Ovary (tissue), 9 donors: Measurements from ENCODE around the gene CDK5RAP3. TPM values are rescaled to one million over a fixed set of nuclear protein-coding genes. Genes with fewer than 3 reads are reported as not detected.

Source experiments
- DNase-seq, 5 donors: peaks; one replicate each; pipeline ENCODE4 v3.0.0-alpha.2; 2019 to 2020
- H3K27ac ChIP-seq, 2 donors: fragments of 200-600 bp; one replicate each; pipeline versions ENCODE4 v1.5.1 to v1.8.0; 2019 to 2022
- H3K27me3 ChIP-seq: fragments of 200-600 bp; one replicate; pipeline ENCODE4 v1.8.0; 2022
- H3K36me3 ChIP-seq: fragments of 200-600 bp; sonication (generic); one replicate; pipeline ENCODE4 v1.5.1; 2019
- H3K4me1 ChIP-seq: one replicate; pipeline ENCODE4 v1.8.1; 2013; ENCODE audit warnings: mild to moderate bottlenecking, moderate library complexity; ENCODE audit not compliant: insufficient read depth
- H3K4me3 ChIP-seq: fragments of 200-600 bp; sonication (generic); one replicate; pipeline ENCODE4 v1.5.1; 2017
- H3K9me3 ChIP-seq, 2 donors: fragments of 200-600 bp in 1 of 2; sonication (generic) in 1 of 2; one replicate each; pipeline versions ENCODE4 v1.5.1 to v1.8.1; 2013 to 2019; ENCODE audit warnings: mild to moderate bottlenecking in 1 of 2, moderate library complexity in 1 of 2
- CTCF ChIP-seq, 3 donors: fragments of 450-650 bp in 2 of 3; fragments of 200-600 bp in 1 of 3; IDR thresholded peaks; one replicate each; pipeline versions ENCODE4 v1.5.1 to v1.8.0; 2016 to 2022; ENCODE audit warnings: antibody characterized with exemption in 3 of 3, mild to moderate bottlenecking in 1 of 3
- EP300 ChIP-seq: sonication (generic); formaldehyde crosslinking; IDR thresholded peaks from one replicate; pipeline ENCODE4 v1.6.1; 2017; ENCODE audit warnings: antibody characterized with exemption
- POLR2A ChIP-seq: fragments of 450-650 bp; IDR thresholded peaks from one replicate; pipeline ENCODE4 v1.6.1; 2017; ENCODE audit warnings: antibody characterized with exemption, mild to moderate bottlenecking, moderate library complexity
- WGBS, 3 donors: extraction: QIAGEN DNeasy Blood & Tissue Kit in 1 of 3; methylation state at CpG; one replicate each; pipeline versions ENCODE4 v1.1.5 to v1.1.7; 2013 to 2017; 5-methylcytosine and 5-hydroxymethylcytosine counted together
- intact Hi-C, 4 donors: fragments of 100-400 bp; cut with DNase I; formaldehyde crosslinking; loops; one replicate each; pipeline versions ENCODE4 v1.11.0 to v1.15.1; 2022 to 2023
- polyA plus RNA-seq, 2 donors: library from polyadenylated mRNA; stranded (reverse); fragments of 200-250 nt in 1 of 2; fragments of 350-450 nt in 1 of 2; fragmentation: Illumina TruSeq in 1 of 2; extraction: RNeasy Lipid Tissue Mini Kit (QIAGEN cat#74804) in 1 of 2; gene quantifications; one replicate each; pipeline ENCODE4 v1.2.3, GENCODE V29; 2013 to 2014
- total RNA-seq, 7 donors: library from RNA; depleted of rRNA in 2 of 7; stranded (reverse); fragments of >200 nt in 2 of 7; fragmentation: NEBNext Ultra II Directional in 3 of 7; extraction: Animal tissue kit (Norgen Biotek cat#: 25700) in 3 of 7; gene quantifications; one replicate each; pipeline versions ENCODE4 v1.1.0 to v1.2.4, GENCODE V29; 2016 to 2023
- donor health status: DM: no; HTN: no; CAD: no; lungs with moderate emphysema.
- donor health status: DM: no; HTN: no; CAD: no.
- donor health status: Bipolar disorder and iron deficiency.
- donor health status: DM: yes; HTN: yes; CAD: no.
- donor health status: DM: no; HTN: no; CAD: no.
- donor health status: DM: yes; HTN: yes; CAD: no.

The CDK5RAP3 gene
- total and polyA plus RNA-seq, 9 donors, result 125 to 197 (median 144) TPM

GRCh38 chr17:47949946-47950345 is 21.0 kb upstream of the CDK5RAP3 start:
- intact Hi-C loops, result loop anchor here (2.0 to 10.0 kb wide), 4 partner anchors 55 to 105 kb away; partner anchors contain the start of genes SCRN2 (in 1 of the 4) and SP2 (in 1 of the 4)
- DNase-seq, result no peak
- no peak overlapping the region for H3K4me3 ChIP-seq
- H3K4me1 ChIP-seq, result peaks cover 7% of the 10 kb centered on the region
- no peaks in the 10 kb centered on the region for H3K36me3 ChIP-seq
- H3K9me3 ChIP-seq, result no peaks in the 10 kb centered on the region
- 46 to 56% (median 47%) methylated on average over 3 of the region's 3 CpGs for WGBS, 3 donors
- H3K27ac ChIP-seq, result peak overlapping the region in 1 of 2 donors; percentile 55
- no peaks in the 10 kb centered on the region for H3K27me3 ChIP-seq
- TF ChIP-seq POLR2A, result no peak
- no peak for TF ChIP-seq CTCF (IDR thresholded peaks at IDR 0.05)
- TF ChIP-seq EP300, result no peak

GRCh38 chr17:47950448-47950847 is 20.5 kb upstream of the CDK5RAP3 start:
- Histone ChIP-seq H3K9me3 (no peaks in the 10 kb centered on the region), H3K36me3 (no peaks in the 10 kb centered on the region), H3K27me3 (no peaks in the 10 kb centered on the region), H3K27ac (no peak overlapping the region), H3K4me3 (no peak overlapping the region), H3K4me1 (peaks cover 7% of the 10 kb centered on the region)
- DNase-seq, result no peak
- intact Hi-C loops, result loop anchor here in 1 of 4 donors (10.0 kb wide), 1 partner anchor 106 kb away; the partner anchor contains the start of gene SCRN2
- WGBS, 3 donors, result 94 to 95% (median 94%) methylated on average over 4 of the region's 4 CpGs
- TF ChIP-seq CTCF (IDR thresholded peaks at IDR 0.05), result no peak
- no peak for TF ChIP-seq EP300
- TF ChIP-seq POLR2A, result no peak

GRCh38 chr17:47952171-47953021 is 18.5 kb upstream of the CDK5RAP3 start:
- no peak overlapping the region for H3K27ac ChIP-seq
- TF ChIP-seq EP300 (no peak), CTCF (IDR thresholded peaks at IDR 0.05) (no peak), POLR2A (no peak)
- no peak for DNase-seq
- H3K36me3 ChIP-seq, result no peaks in the 10 kb centered on the region
- no peaks in the 10 kb centered on the region for H3K27me3 ChIP-seq
- peaks cover 7% of the 10 kb centered on the region for H3K4me1 ChIP-seq
- H3K9me3 ChIP-seq, result no peaks in the 10 kb centered on the region
- intact Hi-C loops, result loop anchor here in 1 of 4 donors (10.0 kb wide), 1 partner anchor 108 kb away; the partner anchor contains the start of gene SCRN2
- 70 to 72% (median 72%) methylated on average over 12 of the region's 12 CpGs for WGBS, 3 donors
- H3K4me3 ChIP-seq, result no peak overlapping the region

- Histone ChIP-seq H3K4me1 (peaks cover 7% of the 10 kb centered on the region), H3K36me3 (no peaks in the 10 kb centered on the region), H3K9me3 (no peaks in the 10 kb centered on the region), H3K27ac (no peak overlapping the region), H3K4me3 (no peak overlapping the region), H3K27me3 (no peaks in the 10 kb centered on the region)
- intact Hi-C loops, result loop anchor here in 1 of 4 donors (10.0 kb wide), 1 partner anchor 109 kb away; the partner anchor contains the start of gene SCRN2
- TF ChIP-seq POLR2A (no peak), EP300 (no peak), CTCF (IDR thresholded peaks at IDR 0.05) (no peak)
- DNase-seq, result no peak
Measured at GRCh38 chr17:47953909-47954308, 17.0 kb upstream of the CDK5RAP3 start.
